Umbilical cord (tissue), 2 donors: Measurements from ENCODE around the gene RPL10A. TPM values are rescaled to one million over a fixed set of nuclear protein-coding genes. Genes with fewer than 3 reads are reported as not detected.
A peak's percentile ranks its signal among the peaks of the same experiment; 100 is the strongest.

ENCODE experiments used
- DNase-seq: peaks from one replicate; pipeline ENCODE4 v3.0.0-alpha.2; 2015; ENCODE audit warnings: low spot score
- total RNA-seq: library from RNA; depleted of rRNA; stranded (reverse); fragments of >200 nt; gene quantifications from one replicate; pipeline ENCODE4 v1.2.3, GENCODE V29; 2014; ENCODE audit warnings: low replicate concordance; ENCODE audit not compliant: insufficient read depth

Gene RPL10A
- total RNA-seq, 1 donor from 2014 or later = 2,541 TPM

GRCh38 chr6:35491558-35492257, 23.5 kb downstream of the RPL10A start:
- DNase-seq = peak; percentile 77

- peak; percentile 79 for DNase-seq
Measured at GRCh38 chr6:35492258-35492973, 24.2 kb downstream of the RPL10A start.

DNA sequence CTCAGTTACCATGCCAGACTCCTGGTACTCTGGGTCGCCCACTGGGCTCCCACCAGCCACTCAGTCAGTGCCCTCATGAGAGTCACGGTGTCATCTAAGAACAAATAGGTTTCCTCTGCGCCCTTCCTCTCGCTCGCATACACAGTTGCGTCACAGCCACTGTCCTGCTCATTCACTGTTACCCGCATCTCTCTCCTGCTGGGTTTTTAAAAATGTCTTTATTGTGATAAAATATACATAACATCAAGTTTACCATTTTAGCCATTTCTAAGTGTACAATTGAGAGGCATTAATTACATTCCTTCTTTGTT, 24.7 kb downstream of the RPL10A start:
- DNase-seq = no peak

- DNase-seq = no peak
Measured at GRCh38 chr6:35493307-35493983, 25.2 kb downstream of the RPL10A start.

DNA sequence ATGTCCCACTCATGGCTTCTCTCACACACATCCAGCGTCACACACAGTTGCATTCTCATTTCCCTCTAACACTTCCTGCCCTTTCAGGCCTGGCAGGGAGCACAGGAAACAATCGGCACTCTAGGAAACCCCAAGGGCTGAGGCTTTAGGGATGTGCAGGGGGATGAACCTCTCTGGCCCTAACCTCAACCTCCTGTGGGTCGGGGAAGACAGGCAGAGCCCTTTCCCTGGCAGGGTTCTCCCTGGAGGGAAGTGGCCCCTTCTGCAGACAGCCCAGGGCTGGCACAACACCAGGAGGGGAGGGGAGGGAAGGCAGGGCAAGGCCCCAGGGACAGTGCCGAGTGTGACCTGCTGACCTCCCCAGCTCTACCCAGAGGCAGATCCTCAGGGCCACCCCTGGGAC, 26.0 kb downstream of the RPL10A start:
- DNase-seq = peak; percentile 49

DNA sequence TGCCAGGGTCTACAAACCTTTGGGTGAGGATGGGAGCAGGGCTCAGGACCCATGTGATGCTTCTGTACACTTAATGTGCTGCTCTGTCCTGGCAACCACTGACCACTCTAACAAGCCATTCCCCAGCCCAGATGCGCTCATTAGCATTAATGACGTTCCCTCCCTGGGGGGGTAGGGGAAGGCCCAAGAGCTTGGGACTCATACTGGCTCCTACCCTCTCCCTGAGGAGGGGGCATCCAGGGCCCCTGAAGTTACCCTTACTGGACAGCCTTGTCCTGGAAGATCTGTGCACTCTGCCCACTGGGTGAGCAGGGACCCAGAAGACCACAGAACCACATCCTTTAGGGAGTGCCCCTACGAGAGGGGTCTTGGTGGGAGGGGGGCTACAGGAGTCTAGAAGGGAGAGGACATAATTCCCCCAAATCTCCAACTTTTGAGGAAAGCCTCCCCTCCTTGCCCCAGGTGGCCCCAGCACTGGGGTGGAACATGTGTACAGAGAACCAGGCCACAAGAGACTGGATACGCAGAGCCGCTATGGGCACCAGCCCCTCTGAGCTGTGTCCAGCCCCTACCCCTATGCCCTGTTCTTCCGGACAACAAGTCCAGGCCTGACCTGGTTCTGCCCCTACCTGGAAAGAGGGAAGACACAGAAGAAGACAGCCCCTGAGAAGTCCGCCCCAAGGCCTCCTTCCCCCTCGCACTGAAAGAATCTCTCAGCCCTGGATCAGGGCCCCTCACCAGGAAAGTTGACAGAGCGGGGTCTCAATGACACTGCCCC, 27.2 kb downstream of the RPL10A start:
- peak; percentile 33 for DNase-seq

GRCh38 chr6:35496036-35496840, 28.0 kb downstream of the RPL10A start:
- DNase-seq = peak; percentile 64

DNA sequence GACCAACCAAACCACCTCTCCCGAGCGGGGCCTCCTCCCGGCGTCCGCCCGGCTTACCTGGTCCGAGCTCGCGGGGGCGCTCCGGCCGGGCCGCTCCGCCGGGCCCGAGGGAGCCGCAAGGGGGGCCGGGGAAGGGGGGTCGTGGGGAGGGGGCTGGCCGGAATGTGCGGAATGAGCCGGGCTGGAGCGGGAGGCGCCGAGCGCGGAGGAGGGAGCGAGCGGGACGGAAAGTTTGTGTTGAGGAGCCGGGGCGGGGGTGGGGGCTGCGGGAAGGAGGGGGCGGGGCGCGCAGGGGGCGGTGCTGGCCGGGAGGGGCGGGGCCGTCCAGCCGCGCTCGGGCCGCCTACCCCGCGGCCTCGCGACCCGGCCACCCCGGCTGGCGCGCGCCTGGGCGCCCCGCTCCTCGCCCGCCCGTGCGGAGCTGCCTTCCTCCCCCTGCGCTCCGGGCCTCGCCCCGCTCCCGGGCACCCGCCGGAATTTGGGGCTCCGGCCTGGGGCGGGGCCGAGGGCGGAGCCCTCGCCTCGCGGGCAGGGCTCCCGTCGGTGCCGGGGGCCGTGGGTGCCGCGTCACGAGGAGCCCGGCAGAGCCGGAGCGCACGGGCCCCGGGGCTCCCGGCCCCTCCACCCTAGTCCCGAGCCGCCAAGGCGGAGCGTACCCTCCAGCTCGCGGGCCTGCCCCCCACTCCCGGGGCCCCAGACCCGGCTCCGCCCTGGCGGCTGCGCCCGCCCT, 28.8 kb downstream of the RPL10A start, which contains the start of gene TEAD3:
Gene TEAD3 (minus strand): TSS at position 239 of the 730 bp plus-strand sequence.
- DNase-seq = peak; percentile 81

GRCh38 chr6:35497571-35498421, 29.6 kb downstream of the RPL10A start:
- peak; percentile 85 for DNase-seq

GRCh38 chr6:35498422-35499067, 30.3 kb downstream of the RPL10A start:
- DNase-seq = no peak

DNA sequence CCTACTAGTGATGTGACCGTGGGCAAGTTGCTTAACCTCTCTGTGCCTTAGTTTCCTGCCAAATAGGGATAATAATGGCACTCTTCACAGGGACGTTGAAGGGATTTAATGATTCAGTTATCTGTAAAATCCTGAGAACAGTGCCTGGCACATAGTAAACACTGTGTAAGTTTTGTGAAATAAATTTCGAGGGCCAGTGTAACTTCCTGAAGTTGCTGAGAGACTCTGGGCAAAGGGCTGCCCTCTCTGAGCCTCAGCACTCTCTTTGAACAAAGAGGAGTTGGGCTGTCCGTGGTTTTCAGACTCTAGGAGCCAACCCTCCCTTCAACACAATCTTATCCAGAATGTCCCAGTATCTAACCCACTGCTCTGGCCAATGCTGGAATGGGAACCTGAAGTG, 31.2 kb downstream of the RPL10A start:
- DNase-seq = no peak

- no peak for DNase-seq
Measured at GRCh38 chr6:35500782-35501181, 32.6 kb downstream of the RPL10A start.

GRCh38 chr6:35501784-35502183, 33.6 kb downstream of the RPL10A start:
- DNase-seq = no peak

GRCh38 chr6:35503534-35503933, 35.3 kb downstream of the RPL10A start:
- no peak for DNase-seq

- DNase-seq = no peak
Measured at GRCh38 chr6:35505999-35506412, 37.8 kb downstream of the RPL10A start.

- DNase-seq = no peak
Measured at GRCh38 chr6:35506536-35506935, 38.3 kb downstream of the RPL10A start.

- DNase-seq = no peak
Measured at GRCh38 chr6:35507221-35507620, 39.0 kb downstream of the RPL10A start.

DNA sequence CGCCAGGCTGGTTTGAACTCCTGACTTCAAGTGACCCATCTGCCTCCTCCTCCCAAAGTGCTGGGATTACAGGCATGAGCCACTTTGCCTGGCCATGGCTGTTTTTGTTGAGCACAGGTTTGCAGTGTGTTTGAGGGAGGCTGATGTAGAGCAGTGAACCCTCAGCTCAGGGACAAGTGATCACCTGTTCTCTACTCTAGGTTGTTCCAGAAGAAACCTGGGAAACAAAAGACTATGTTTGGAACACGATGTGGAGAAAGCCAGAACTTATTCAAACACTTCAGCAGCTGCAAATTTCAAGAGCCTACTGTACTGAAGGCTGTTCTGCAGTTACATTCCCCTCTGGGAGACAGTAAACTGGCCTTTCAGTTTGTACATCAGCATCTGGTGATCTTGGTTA, 39.8 kb downstream of the RPL10A start:
- DNase-seq = no peak

- DNase-seq = no peak
Measured at GRCh38 chr6:35508542-35508941, 40.3 kb downstream of the RPL10A start.
